Heart left ventricle (tissue), 16 donors: ENCODE data around the gene AOC3. TPM values are rescaled to one million over a fixed set of nuclear protein-coding genes. Genes with fewer than 3 reads are reported as not detected.
"Not testable (repeated sequence)": the region's sequence is repeated elsewhere in the genome, so short reads cannot be mapped to it uniquely, and the experiment has no call there.

Source experiments
- ATAC-seq, 4 donors: fragments of 200-7000 bp; cut with Tn5 transposase; one replicate each; pipeline ENCODE4 v1.9.1; 2020 to 2022; ENCODE audit warnings: moderate library complexity in 4 of 4, mild to moderate bottlenecking in 3 of 4, moderate number of reproducible peaks in 1 of 4
- DNase-seq, 5 donors: peaks; one replicate each; pipeline ENCODE4 v3.0.0-alpha.2; 2020
- H3K27ac ChIP-seq, 12 donors: fragments of 200-600 bp; sonication (generic) in 4 of 12; one replicate each; pipeline versions ENCODE4 v1.5.0 to v1.8.0; 2016 to 2022; ENCODE audit warnings: mild to moderate bottlenecking in 2 of 12
- H3K27me3 ChIP-seq, 9 donors: fragments of 200-600 bp; sonication (generic) in 2 of 9; one replicate each; pipeline versions ENCODE4 v1.5.1 to v1.8.0; 2016 to 2022; ENCODE audit warnings: mild to moderate bottlenecking in 3 of 9
- H3K36me3 ChIP-seq, 9 donors: fragments of 200-600 bp; sonication (generic) in 2 of 9; one replicate each; pipeline versions ENCODE4 v1.5.0 to v1.8.0; 2018 to 2022; ENCODE audit warnings: mild to moderate bottlenecking in 2 of 9
- H3K4me1 ChIP-seq, 12 donors: fragments of 200-600 bp; sonication (generic) in 4 of 12; one replicate each; pipeline versions ENCODE4 v1.5.0 to v1.8.0; 2016 to 2022; ENCODE audit warnings: mild to moderate bottlenecking in 3 of 12
- H3K4me3 ChIP-seq, 12 donors: fragments of 200-600 bp; sonication (generic) in 4 of 12; one replicate each; pipeline versions ENCODE4 v1.5.0 to v1.8.0; 2017 to 2022; ENCODE audit warnings: mild to moderate bottlenecking in 9 of 12, moderate library complexity in 4 of 12
- H3K9me3 ChIP-seq, 12 donors: fragments of 200-600 bp; sonication (generic) in 4 of 12; one replicate each; pipeline versions ENCODE4 v1.5.0 to v1.8.0; 2016 to 2022; ENCODE audit warnings: mild to moderate bottlenecking in 1 of 12
- POLR2A ChIP-seq, 2 donors: fragments of 450-650 bp; IDR thresholded peaks; one replicate each; pipeline ENCODE4 v1.6.1; 2017; ENCODE audit warnings: antibody characterized with exemption in 2 of 2, mild to moderate bottlenecking in 2 of 2, moderate library complexity in 2 of 2
- WGBS, 4 donors: extraction: QIAGEN DNeasy Blood & Tissue Kit in 2 of 4; methylation state at CpG; one replicate each; pipeline versions ENCODE4 v1.1.5 to v1.1.7; 2013 to 2018; 5-methylcytosine and 5-hydroxymethylcytosine counted together
- intact Hi-C, 10 donors: fragments of 100-400 bp; cut with DNase I; formaldehyde crosslinking; loops; one replicate each; pipeline versions ENCODE4 v1.11.1 to v1.14.2; 2022
- polyA plus RNA-seq, 2 donors: library from polyadenylated mRNA; stranded (reverse); fragments of 200-250 nt; gene quantifications; one replicate each; pipeline ENCODE4 v1.2.3, GENCODE V29; 2013
- total RNA-seq, 9 donors: library from RNA; depleted of rRNA in 2 of 9; stranded (reverse); fragments of >200 nt in 2 of 9; fragmentation: NEBNext Ultra II Directional in 3 of 9; extraction: Animal tissue kit (Norgen Biotek cat#: 25700) in 3 of 9; gene quantifications; one replicate each; pipeline versions ENCODE4 v1.1.0 to v1.2.4, GENCODE V29; 2016 to 2023
- TF ChIP-seq, protein P1 (sequence below), 12 donors: fragments of 200-600 bp; sonication (generic) in 4 of 12; IDR thresholded peaks; one replicate each; pipeline versions ENCODE4 v1.5.0 to v1.8.0; 2018 to 2022; ENCODE audit warnings: antibody characterized with exemption in 12 of 12, mild to moderate bottlenecking in 5 of 12
- donor health status: ischemic (EF 13 %, LVEDD 7.1; RV severe dilation, severe dysfunction).
- donor health status: healthy with polysubstance abuse.
- donor health status: DM: no; HTN: yes; CAD: no.
- donor health status: DM: no; HTN: no; CAD: no.
- donor health status: ischemic (EF 25% LVEDD 6.9; RV normal size, moderate dysfunction).
- donor health status: ischemic (EF 25% LVEDD 5.7; RV mildly dilated, moderate dysfunction).
- donor health status: healthy.
- donor health status: DM: yes; HTN: yes; CAD: no.
- donor health status: ischemic (EF 35%, LVEDD 5.7; RV mildly dilated, moderate dysfunction).
- donor health status: nonischemic (EF 11% LVEDD 7.7; RV severe dilation, severe dysfunction).
- donor health status: DM: yes; HTN: yes; CAD: no.
- donor health status: PGD.
- donor health status: ischemic (EF 29% LVEDD 5.4; RV normal size, mild dysfunction).
- donor health status: nonischemic (EF 23%, LVEDD 6.1; RV moderate dilation, normal function).

Gene AOC3
- total and polyA plus RNA-seq, 11 donors: 3.9 to 55.4 (median 10.2) TPM

DNA sequence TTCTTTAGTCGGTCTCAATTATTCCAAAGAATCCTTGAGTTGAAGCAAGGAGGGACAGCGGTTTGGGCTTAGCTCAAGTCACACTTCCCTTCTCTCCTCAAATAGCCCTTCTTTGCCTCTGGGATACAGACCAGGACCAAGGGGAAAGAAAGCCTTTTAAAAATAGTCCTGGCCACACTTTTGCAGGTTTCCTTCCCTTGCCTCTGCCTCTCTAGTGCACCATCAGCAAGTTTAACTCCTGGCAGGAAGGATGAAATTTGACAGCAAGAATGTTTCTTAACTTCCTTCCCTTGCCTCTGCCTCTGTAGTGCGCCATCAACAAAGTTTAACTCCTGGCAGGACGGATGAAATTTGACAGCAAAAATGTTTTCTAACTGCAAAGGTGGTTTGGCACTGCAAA, 42.4 kb downstream of the AOC3 start:
- H3K4me1 ChIP-seq: peaks cover 5 to 56% (median 35%) of the 10 kb centered on the region in 12 donors

DNA sequence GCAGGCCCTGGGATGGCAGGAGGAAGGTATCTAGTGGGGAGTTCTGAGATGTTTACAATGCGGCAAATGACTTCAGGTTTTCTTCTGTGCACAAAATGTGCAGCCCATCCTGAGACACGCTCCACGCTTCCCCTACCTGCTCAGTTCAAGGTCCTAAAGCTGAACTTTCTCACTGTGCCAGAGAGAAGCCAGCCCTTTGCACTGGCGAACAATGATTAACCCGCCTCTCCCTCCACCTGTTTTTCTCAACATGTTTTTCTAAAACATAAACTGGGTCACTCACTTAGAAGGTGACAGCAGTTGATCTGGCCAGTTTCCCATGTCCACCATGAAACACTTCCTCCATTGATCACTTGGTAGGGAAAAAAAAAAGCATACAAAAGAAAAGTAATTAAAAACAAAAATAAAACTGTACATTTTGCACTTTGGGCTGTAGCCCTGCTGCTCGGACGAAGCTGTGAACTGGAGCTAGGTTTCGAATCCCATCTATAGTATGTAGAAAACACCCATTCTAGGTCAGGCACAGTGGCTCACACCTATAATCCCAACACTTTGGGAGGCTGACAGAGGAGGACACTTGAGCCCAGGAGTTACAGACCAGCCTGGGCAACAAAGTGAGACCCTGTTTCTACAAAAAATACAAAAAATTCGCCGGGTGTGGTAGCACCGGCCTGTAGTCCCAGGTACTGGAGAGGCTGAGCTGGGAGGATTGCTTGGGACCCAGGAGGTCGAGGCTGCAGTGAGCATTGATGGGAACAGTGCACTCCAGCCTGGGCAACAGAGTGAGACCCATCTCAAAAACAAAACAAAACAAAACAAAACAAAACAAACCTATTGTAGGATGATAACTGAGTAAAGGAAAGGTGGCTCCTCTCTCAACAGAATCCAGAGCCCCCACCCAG, 43.5 kb downstream of the AOC3 start:
- DNase-seq (no peak), ATAC-seq (no peak)
- TF ChIP-seq, protein P1, sequence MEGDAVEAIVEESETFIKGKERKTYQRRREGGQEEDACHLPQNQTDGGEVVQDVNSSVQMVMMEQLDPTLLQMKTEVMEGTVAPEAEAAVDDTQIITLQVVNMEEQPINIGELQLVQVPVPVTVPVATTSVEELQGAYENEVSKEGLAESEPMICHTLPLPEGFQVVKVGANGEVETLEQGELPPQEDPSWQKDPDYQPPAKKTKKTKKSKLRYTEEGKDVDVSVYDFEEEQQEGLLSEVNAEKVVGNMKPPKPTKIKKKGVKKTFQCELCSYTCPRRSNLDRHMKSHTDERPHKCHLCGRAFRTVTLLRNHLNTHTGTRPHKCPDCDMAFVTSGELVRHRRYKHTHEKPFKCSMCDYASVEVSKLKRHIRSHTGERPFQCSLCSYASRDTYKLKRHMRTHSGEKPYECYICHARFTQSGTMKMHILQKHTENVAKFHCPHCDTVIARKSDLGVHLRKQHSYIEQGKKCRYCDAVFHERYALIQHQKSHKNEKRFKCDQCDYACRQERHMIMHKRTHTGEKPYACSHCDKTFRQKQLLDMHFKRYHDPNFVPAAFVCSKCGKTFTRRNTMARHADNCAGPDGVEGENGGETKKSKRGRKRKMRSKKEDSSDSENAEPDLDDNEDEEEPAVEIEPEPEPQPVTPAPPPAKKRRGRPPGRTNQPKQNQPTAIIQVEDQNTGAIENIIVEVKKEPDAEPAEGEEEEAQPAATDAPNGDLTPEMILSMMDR (IDR thresholded peaks at IDR 0.05): no peak
- TF ChIP-seq POLR2A (IDR thresholded peaks at IDR 0.05): no peak
- no peaks in the 10 kb centered on the region for H3K9me3 ChIP-seq
- H3K4me3 ChIP-seq: no peak overlapping the region
- H3K27ac ChIP-seq: peak overlapping the region in 7 of 12 donors; percentile 4 to 84 (median 15)
- 77 to 83% (median 81%) methylated on average over 12 of the region's 12 CpGs for WGBS, 4 donors
- no peaks in the 10 kb centered on the region for H3K36me3 ChIP-seq
- intact Hi-C loops: loop anchor here in 1 of 10 donors (5.0 kb wide), 1 partner anchor 47 kb away; no protein-coding TSS in a partner anchor
- H3K4me1 ChIP-seq: peaks cover 5 to 56% (median 35%) of the 10 kb centered on the region in 12 donors
- H3K27me3 ChIP-seq: no peaks in the 10 kb centered on the region

More for the DNA sequence above, 42.4 kb downstream of the AOC3 start:
- ATAC-seq: peak in 1 of 4 donors; percentile 14
- Histone ChIP-seq H3K36me3 (no peaks in the 10 kb centered on the region), H3K27ac (peak overlapping the region in 8 of 12 donors; percentile 9 to 84 (median 53)), H3K27me3 (no peaks in the 10 kb centered on the region), H3K9me3 (no peaks in the 10 kb centered on the region), H3K4me3 (peak overlapping the region in 1 of 12 donors; percentile 4)
- intact Hi-C loops: loop anchor here in 1 of 10 donors (5.0 kb wide), 1 partner anchor 46 kb away; no protein-coding TSS in a partner anchor
- DNase-seq: peak in 1 of 5 donors; percentile 8
- TF ChIP-seq POLR2A (IDR thresholded peaks at IDR 0.05): no peak
- TF ChIP-seq, protein P1 (IDR thresholded peaks at IDR 0.05): no peak
- 25 to 39% (median 29%) methylated on average over 4 of the region's 4 CpGs for WGBS, 4 donors

DNA sequence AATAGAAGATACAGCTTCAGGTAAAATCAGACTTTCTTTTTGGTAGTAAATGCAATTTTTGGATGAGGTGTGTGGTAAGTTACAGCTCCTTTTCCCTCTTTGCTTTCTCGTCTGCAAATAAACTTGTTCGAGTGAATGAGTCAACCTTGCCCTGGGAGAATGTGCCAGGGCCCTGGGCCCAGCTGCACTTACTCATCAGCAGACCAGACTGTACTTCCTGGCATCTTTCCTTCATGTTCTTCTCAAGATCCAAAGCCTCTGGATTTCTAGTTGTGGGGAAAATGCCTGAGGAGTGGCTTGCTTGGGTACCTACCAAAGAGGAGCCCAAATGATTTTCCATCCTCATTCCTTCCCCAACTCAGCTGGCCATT, 44.2 kb downstream of the AOC3 start:
- no peak for TF ChIP-seq POLR2A (IDR thresholded peaks at IDR 0.05)
- TF ChIP-seq, protein P1 (IDR thresholded peaks at IDR 0.05): no peak
- H3K4me3 ChIP-seq: no peak overlapping the region
- no peaks in the 10 kb centered on the region for H3K36me3 ChIP-seq
- intact Hi-C loops: no loop called here
- no peaks in the 10 kb centered on the region for H3K9me3 ChIP-seq
- H3K4me1 ChIP-seq: peaks cover 5 to 56% (median 35%) of the 10 kb centered on the region in 12 donors
- peak in 2 of 4 donors; percentile 63 to 65 for ATAC-seq
- WGBS, 4 donors: 14 to 37% (median 32%) methylated on average over 2 of the region's 2 CpGs
- DNase-seq: peak in 2 of 5 donors; percentile 39 to 67
- no peaks in the 10 kb centered on the region for H3K27me3 ChIP-seq
- peak overlapping the region in 4 of 12 donors; percentile 3 to 84 (median 43) for H3K27ac ChIP-seq

DNA sequence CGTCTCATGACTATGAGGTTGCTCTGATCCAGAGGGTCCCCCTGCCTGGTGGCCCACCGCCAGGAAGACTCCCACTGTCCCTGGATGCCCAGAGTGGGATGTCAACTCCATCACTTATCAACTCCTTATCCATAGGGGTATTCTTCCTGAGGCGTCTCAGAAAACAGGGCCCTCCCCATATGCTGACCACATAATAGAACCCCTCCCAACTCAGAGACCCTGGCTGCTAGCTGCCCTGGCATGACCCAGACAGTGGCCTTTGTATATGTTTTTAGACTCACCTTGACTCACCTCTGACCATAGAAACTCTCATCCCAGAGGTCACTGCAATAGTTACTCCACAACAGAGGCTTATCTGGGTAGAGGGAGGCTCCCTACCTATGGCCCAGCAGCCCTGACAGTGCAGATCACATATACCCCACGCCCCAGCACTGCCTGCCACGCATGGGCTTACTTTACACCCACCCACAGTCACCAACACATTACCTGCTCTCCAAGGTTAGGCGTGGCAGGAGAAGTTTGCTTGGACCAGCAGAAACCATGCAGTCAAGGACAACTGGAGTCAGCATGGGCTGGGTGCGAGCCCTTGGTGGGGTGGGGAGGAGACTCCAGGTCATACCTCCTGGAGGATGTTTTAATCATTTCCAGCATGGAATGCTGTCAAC, 47.3 kb downstream of the AOC3 start:
- no peak for ATAC-seq
- WGBS, 4 donors: 86 to 97% (median 93%) methylated on average over 7 of the region's 7 CpGs
- no peak overlapping the region for H3K4me3 ChIP-seq

DNA sequence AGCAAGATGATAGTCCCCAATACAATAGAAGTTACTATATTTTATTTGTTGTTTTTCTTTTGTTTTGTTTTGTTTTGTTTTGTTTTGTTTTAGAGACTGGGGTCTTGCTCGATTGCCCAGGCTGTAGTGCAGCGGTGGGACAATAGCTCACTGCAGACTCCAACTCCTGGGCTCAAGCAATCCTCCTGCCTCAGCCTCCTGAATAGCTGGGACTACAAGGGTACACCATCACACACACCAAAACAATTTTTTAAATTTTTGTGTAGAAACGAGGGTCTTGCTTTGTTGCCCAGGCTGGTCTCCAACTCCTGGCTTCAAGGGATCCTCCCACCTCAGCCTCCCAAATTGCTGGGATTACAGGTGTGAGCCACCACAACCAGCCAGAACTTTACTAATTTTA, 49.0 kb downstream of the AOC3 start:
- H3K36me3 ChIP-seq, intact Hi-C loops, H3K9me3 ChIP-seq, ATAC-seq, DNase-seq, H3K4me3 ChIP-seq, H3K27ac ChIP-seq, H3K27me3 ChIP-seq: not testable (repeated sequence)
- H3K4me1 ChIP-seq: peaks cover 0 to 11% (median 1%) of the 10 kb centered on the region in 12 donors
- 85 to 92% (median 90%) methylated on average over 3 of the region's 3 CpGs for WGBS, 4 donors

More for the DNA sequence above, 47.3 kb downstream of the AOC3 start:
- intact Hi-C loops: no loop called here
- TF ChIP-seq POLR2A (IDR thresholded peaks at IDR 0.05): no peak
- TF ChIP-seq, protein P1 (IDR thresholded peaks at IDR 0.05): no peak
- H3K4me1 ChIP-seq: peaks cover 0 to 28% (median 16%) of the 10 kb centered on the region in 12 donors
- no peak for DNase-seq
- H3K36me3 ChIP-seq: no peaks in the 10 kb centered on the region
- H3K9me3 ChIP-seq: no peaks in the 10 kb centered on the region
- H3K27me3 ChIP-seq: peaks cover 0 to 4% (median 0%) of the 10 kb centered on the region in 9 donors
- no peak overlapping the region for H3K27ac ChIP-seq
